Smooth muscle cell (in vitro differentiated cells): Measurements from ENCODE around the gene ASXL2. TPM values are rescaled to one million over a fixed set of nuclear protein-coding genes. Genes with fewer than 3 reads are reported as not detected.

Experiments used
- DNase-seq: peaks from one replicate; lab custom pipeline; 2025; ENCODE audit not compliant: unreplicated experiment; lab: John Stamatoyannopoulos, UW
- H2AFZ ChIP-seq: fragments of 200-600 bp; sonication (generic); 2 replicates; pipeline ENCODE4 v1.6.0; 2016; ENCODE audit warnings: antibody characterized with exemption, low read depth, mild to moderate bottlenecking
- H3F3A ChIP-seq: fragments of 200-600 bp; sonication (generic); 2 replicates; pipeline ENCODE4 v1.6.0; 2017; ENCODE audit warnings: antibody characterized with exemption, low read depth
- H3K27ac ChIP-seq: fragments of 200-600 bp; sonication (generic); 2 replicates; pipeline ENCODE4 v1.5.1; 2016; ENCODE audit warnings: low read depth, mild to moderate bottlenecking
- H3K27me3 ChIP-seq: fragments of 200-600 bp; sonication (generic); 2 replicates; pipeline ENCODE4 v1.6.1; 2016; ENCODE audit warnings: low read depth, mild to moderate bottlenecking
- H3K36me3 ChIP-seq: fragments of 200-600 bp; sonication (generic); 2 replicates; pipeline ENCODE4 v1.5.1; 2016; ENCODE audit warnings: low read depth
- H3K4me1 ChIP-seq: fragments of 200-600 bp; sonication (generic); 2 replicates; pipeline ENCODE4 v1.5.1; 2016; ENCODE audit warnings: low read depth
- H3K4me2 ChIP-seq: fragments of 200-600 bp; sonication (generic); 2 replicates; pipeline ENCODE4 v1.6.0; 2016; ENCODE audit warnings: mild to moderate bottlenecking
- H3K4me3 ChIP-seq: fragments of 200-600 bp; sonication (generic); 2 replicates; pipeline ENCODE4 v1.5.1; 2016; ENCODE audit warnings: mild to moderate bottlenecking
- H3K79me2 ChIP-seq: fragments of 200-600 bp; sonication (generic); 2 replicates; pipeline ENCODE4 v1.6.0; 2016; ENCODE audit warnings: low read depth, mild to moderate bottlenecking
- H3K9ac ChIP-seq: fragments of 200-600 bp; sonication (generic); 2 replicates; pipeline ENCODE4 v1.6.0; 2016; ENCODE audit warnings: low read depth
- H3K9me3 ChIP-seq: fragments of 200-600 bp; sonication (generic); replicated peaks from 2 replicates; pipeline ENCODE4 v1.5.1; 2016; ENCODE audit warnings: low read depth
- H4K20me1 ChIP-seq: fragments of 200-600 bp; sonication (generic); 2 replicates; pipeline ENCODE4 v1.6.0; 2016; ENCODE audit warnings: low read depth
- CTCF ChIP-seq: fragments of 200-600 bp; sonication (generic); IDR thresholded peaks from 2 replicates; pipeline ENCODE4 v1.5.1; 2017; ENCODE audit warnings: borderline replicate concordance, mild to moderate bottlenecking, antibody characterized with exemption; ENCODE audit not compliant: insufficient read depth, poor library complexity, severe bottlenecking
- WGBS: methylation state at CpG from one replicate; pipeline ENCODE4 v1.1.7; 2016; ENCODE audit warnings: low lambda C conversion rate; 5-methylcytosine and 5-hydroxymethylcytosine counted together
- polyA plus RNA-seq: library from polyadenylated mRNA; unstranded; fragments of >200 nt; fragmentation: Nextera tagmentation; extraction: Ambion mirVana; gene quantifications from 2 replicates; pipeline ENCODE4 v1.2.1, GENCODE V29; 2016
- total RNA-seq: library from RNA; depleted of rRNA; stranded (reverse); fragments of >200 nt; gene quantifications from 2 replicates; pipeline ENCODE4 v1.2.3, GENCODE V29; 2014

The ASXL2 gene
- total and polyA plus RNA-seq, 2 experiments from 2014 or later, result 4.1 to 13.2 TPM

- H3K27ac ChIP-seq, result no peak overlapping the region
- no peak overlapping the region for H3K9ac ChIP-seq
- H3K79me2 ChIP-seq, result peaks cover 31% of the 10 kb centered on the region
- H3K4me3 ChIP-seq, result no peak overlapping the region
- DNase-seq, result no peak
- H3F3A ChIP-seq, result no peaks in the 10 kb centered on the region
- H2AFZ ChIP-seq, result no peak overlapping the region
- no peaks in the 10 kb centered on the region for H3K27me3 ChIP-seq
- TF ChIP-seq CTCF, result no peak
- H3K4me2 ChIP-seq, result no peak overlapping the region
- no peaks in the 10 kb centered on the region for H3K9me3 ChIP-seq
- peaks cover 13% of the 10 kb centered on the region for H3K36me3 ChIP-seq
- H3K4me1 ChIP-seq, result no peaks in the 10 kb centered on the region
- 97% methylated on average over 2 of the region's 2 CpGs for WGBS
- H4K20me1 ChIP-seq, result peaks cover 55% of the 10 kb centered on the region
These were observed 42.4 kb downstream of the ASXL2 start for GRCh38 chr2:25835906-25836305.

DNA sequence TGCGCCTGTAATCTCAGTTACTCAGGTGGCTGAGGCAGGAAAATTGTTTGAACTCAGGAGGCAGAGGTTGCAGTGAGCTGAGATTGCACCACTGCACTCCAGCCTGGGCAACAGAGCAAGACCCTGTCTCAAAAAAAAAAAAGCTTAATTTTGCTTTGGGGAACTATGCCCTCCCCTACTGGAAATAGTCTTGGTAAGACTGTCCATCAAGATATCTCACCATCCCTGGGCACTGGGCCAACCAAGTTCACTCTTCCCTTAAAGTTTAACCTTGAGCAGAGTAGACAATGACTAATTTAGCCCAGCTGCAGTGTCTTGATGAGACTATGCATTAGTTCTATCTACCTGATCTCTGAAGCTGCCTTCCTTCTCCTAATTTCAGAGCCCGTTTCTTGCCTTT lies 44.7 kb downstream of the ASXL2 start:
- DNase-seq, result no peak
- TF ChIP-seq CTCF, result no peak
- Histone ChIP-seq H3K9ac (no peak overlapping the region), H3K36me3 (peaks cover 13% of the 10 kb centered on the region), H2AFZ (no peak overlapping the region), H3K9me3 (no peaks in the 10 kb centered on the region), H3F3A (no peaks in the 10 kb centered on the region), H3K4me2 (no peak overlapping the region), H3K27me3 (no peaks in the 10 kb centered on the region), H3K27ac (no peak overlapping the region), H3K79me2 (peaks cover 22% of the 10 kb centered on the region), H3K4me3 (no peak overlapping the region), H3K4me1 (no peaks in the 10 kb centered on the region), H4K20me1 (peaks cover 55% of the 10 kb centered on the region)
- 98% methylated on average over 2 of the region's 2 CpGs for WGBS

GRCh38 chr2:25832897-25833296 lies 45.4 kb downstream of the ASXL2 start:
- no peaks in the 10 kb centered on the region for H3K27me3 ChIP-seq
- H3F3A ChIP-seq, result no peaks in the 10 kb centered on the region
- no peak overlapping the region for H2AFZ ChIP-seq
- peaks cover 50% of the 10 kb centered on the region for H4K20me1 ChIP-seq
- WGBS, result 97% methylated on average over 5 of the region's 5 CpGs
- H3K4me3 ChIP-seq, result no peak overlapping the region
- H3K9me3 ChIP-seq, result no peaks in the 10 kb centered on the region
- no peak overlapping the region for H3K27ac ChIP-seq
- H3K79me2 ChIP-seq, result peaks cover 24% of the 10 kb centered on the region
- DNase-seq, result no peak
- no peaks in the 10 kb centered on the region for H3K4me1 ChIP-seq
- peaks cover 13% of the 10 kb centered on the region for H3K36me3 ChIP-seq
- no peak overlapping the region for H3K9ac ChIP-seq
- no peak overlapping the region for H3K4me2 ChIP-seq
- TF ChIP-seq CTCF, result no peak

DNA sequence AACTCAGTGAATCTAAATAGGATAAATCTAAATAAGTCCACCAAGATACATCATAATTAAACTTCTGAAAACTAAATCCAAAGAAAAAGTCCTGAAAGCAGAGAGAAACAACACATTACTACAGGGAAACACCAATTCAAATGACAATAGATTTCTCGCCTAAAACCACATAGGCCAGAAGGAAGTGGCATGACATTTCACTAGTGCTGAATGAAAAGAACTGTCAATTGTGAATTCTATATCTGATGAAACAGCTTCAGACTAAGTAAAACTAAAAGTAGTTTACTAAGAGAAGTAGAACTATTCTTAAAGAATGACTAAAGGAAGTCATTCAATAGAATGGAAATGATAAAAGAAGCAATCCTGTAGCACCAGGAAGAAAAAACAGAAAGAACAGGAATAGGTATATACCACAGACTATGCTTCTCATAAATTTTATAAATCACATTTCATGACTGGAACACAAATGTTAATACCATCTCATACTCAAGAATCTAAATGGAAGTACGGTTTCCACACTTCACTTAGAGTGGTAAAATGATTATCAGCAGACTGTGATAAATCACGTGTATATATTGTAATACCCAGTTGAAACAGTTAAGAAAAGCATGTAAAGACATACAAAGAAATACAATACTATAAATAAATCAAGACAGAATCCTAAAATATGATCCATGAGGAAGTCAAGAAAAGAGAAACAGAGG lies 46.4 kb downstream of the ASXL2 start:
- WGBS, result 94% methylated on average over 3 of the region's 3 CpGs
- no peak overlapping the region for H2AFZ ChIP-seq
- DNase-seq, result no peak
- no peak overlapping the region for H3K27ac ChIP-seq
- H3K27me3 ChIP-seq, result no peaks in the 10 kb centered on the region
- no peak overlapping the region for H3K4me3 ChIP-seq
- H3F3A ChIP-seq, result no peaks in the 10 kb centered on the region
- no peaks in the 10 kb centered on the region for H3K4me1 ChIP-seq
- H3K36me3 ChIP-seq, result peaks cover 13% of the 10 kb centered on the region
- TF ChIP-seq CTCF, result no peak
- peaks cover 45% of the 10 kb centered on the region for H4K20me1 ChIP-seq
- H3K79me2 ChIP-seq, result peaks cover 28% of the 10 kb centered on the region
- H3K9ac ChIP-seq, result no peak overlapping the region
- H3K9me3 ChIP-seq, result no peaks in the 10 kb centered on the region
- no peak overlapping the region for H3K4me2 ChIP-seq
